GM21723 (cell line): ENCODE data around the gene EML4.
"Not testable (repeated sequence)": the region's sequence is repeated elsewhere in the genome, so short reads cannot be mapped to it uniquely, and the experiment has no call there.

ENCODE experiments used
- ATAC-seq: cut with Tn5 transposase; IDR thresholded peaks from one replicate; pipeline ENCODE4 v1.9.1; 2021; ENCODE audit warnings: mild to moderate bottlenecking, moderate library complexity; ENCODE audit not compliant: unreplicated experiment

Gene EML4

DNA sequence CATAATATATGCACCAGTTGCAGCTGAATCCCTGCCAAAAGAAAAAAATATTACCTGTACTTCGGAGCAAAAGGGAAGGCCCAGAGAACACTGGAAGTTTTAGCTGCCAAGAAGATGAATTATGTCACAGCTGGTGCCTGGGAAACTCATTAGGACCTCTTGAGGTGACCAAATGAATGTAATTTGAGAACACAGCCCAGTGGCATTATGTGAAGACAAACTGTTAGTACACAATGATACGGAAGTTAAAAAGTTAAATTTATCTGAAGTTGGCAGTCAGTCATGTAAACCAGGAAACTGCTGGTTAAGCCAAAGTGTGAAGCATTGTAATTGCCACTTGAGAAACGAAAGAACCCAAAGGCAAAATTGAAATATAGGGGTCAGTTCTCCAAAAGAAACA, 80.7 kb downstream of the EML4 start:
- no peak for ATAC-seq

DNA sequence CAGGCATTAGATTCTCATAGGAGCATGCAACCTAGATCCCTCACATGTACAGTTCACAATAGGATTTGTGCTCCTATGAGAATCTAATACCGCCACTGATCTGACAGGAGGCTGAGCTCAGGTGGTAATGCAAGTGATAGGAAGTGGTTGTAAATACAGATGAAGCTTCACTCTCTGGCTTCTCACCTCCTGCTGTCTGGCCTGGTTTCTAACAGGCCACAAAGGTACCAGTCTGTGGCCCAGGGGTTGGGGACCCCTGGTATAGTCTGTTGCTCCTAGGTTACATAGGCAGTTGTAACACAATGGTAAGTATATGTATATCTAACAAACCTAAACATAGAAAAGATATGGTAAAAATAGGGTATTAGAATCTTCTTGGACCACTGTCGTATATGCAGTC, 81.8 kb downstream of the EML4 start:
- no peak for ATAC-seq

- ATAC-seq = no peak
Observed at GRCh38 chr2:42252464-42252863, 83.3 kb downstream of the EML4 start.

DNA sequence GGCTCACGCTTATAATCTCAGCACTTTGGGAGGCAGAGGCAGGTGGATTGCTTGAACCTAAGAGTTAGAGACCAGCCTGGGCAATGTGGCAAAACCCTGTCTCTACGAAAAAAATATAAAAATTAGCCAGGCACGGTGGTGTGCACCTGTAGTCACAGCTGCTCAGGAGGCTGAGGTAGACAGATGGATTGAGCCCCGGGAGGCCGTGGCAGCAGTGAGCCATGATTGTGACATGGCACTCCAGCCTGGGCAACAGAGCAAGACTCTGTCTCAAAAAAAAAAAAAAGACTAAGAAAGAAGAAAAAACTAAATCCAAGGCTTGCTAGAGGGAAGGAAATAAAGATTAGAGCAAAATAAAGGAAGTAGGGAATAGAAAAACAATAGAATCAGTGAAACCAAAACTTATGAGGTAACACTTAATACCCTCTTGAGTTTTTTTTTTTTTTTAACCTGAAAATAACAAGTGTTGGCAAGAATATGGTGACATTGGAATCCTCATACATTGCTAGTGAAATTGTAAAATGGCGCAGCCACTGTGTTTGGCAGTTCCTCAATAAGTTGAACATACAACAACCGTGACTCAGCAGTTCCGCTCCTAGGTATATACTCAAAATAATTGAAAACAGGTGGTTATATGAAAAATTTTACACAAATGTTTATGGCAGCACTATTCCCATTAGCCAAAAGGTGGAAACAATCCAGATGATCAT, 85.2 kb downstream of the EML4 start:
- no peak for ATAC-seq

- ATAC-seq = peak; percentile 82
Observed at GRCh38 chr2:42256505-42256904, 87.4 kb downstream of the EML4 start.

- no peak for ATAC-seq
Observed at GRCh38 chr2:42261518-42262195, 92.5 kb downstream of the EML4 start.

DNA sequence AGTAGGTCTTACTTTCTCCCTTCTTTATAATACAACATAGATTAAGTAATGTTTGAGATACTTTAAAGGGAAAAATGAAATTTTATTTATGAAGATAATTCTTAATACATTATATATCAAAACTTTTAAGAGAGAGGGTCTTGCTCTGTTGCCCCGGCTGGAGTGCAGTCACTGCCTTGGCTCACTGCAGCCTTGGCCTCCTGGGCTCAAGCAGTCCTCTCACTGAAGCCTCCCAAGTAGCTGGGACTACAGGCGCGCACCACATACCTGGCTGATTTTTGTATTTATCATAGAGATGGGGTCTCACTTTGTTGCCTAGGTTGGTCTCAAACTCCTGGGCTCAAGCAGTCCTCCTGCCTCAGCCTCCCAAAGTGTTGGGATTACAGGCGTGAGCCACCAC, 97.1 kb downstream of the EML4 start:
- no peak for ATAC-seq

DNA sequence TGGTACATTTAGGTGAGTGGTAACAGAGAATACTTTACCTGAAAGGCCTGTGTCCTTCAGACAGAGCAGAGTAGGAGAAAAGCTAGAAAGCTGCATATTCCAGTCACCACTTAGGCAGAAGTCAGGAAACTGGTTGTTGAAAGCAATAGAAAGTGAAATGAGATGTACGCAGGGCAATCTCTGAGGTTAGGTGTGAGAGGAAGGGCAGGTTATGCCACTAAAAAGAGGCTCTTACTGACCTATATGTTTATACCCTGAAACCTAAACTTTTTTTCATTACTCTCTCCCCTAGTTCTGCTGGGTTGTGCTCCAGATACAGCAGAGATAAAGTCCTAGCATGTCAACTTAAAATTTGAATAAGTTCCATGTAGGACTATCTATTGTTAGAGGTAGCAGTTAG, 98.4 kb downstream of the EML4 start:
- no peak for ATAC-seq

DNA sequence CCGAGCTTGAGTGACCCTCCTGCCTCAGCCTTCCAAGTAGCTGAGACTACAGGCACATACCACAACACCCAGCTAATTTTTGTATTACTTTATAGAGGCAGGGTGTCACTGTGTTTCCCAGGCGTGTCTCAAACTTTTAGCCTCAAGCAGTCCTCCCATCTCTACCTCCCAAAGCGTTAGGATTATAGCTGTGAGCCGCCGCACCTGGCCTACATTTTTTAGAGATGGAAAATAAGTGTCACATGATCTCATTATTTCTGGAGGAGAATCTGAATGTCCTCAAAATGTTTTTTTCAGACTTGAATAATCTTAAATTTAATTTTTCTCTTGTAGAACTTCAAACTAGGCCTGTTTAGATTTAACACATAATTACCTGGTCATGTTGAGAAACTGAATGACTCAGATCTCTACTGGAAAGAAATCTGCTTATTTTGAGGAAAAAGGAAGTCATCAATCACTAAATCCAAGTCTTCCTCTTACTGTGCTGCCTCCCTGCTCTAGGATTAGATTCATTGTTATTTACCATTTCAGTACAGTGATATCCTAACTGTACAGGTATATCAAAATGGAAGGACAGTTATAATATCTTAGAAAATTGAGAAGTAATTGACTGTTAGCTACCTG, 99.5 kb downstream of the EML4 start:
- no peak for ATAC-seq

GRCh38 chr2:42270757-42271156, 101.6 kb downstream of the EML4 start:
- no peak for ATAC-seq

DNA sequence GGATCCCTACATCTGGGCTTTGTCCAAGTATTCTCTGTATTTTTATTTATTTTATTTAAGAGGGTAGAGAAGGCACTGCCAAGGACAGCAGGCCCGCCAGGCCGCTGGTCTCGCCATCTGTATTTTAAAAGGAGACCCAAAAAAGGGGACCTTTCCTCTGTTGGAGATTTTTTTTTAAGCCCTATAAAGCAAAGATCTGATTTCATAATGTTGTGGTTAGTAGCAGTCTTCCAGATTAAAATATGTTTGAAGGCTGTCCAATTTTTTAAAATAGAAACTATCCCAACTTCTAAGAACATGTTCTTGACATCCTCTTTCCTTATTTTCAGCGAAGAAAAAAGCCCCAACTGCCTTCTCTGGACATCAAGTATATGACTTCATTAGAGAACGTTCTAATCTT, 102.1 kb downstream of the EML4 start:
- ATAC-seq = not testable (repeated sequence)

- no peak for ATAC-seq
Observed at GRCh38 chr2:42274863-42275262, 105.7 kb downstream of the EML4 start.

DNA sequence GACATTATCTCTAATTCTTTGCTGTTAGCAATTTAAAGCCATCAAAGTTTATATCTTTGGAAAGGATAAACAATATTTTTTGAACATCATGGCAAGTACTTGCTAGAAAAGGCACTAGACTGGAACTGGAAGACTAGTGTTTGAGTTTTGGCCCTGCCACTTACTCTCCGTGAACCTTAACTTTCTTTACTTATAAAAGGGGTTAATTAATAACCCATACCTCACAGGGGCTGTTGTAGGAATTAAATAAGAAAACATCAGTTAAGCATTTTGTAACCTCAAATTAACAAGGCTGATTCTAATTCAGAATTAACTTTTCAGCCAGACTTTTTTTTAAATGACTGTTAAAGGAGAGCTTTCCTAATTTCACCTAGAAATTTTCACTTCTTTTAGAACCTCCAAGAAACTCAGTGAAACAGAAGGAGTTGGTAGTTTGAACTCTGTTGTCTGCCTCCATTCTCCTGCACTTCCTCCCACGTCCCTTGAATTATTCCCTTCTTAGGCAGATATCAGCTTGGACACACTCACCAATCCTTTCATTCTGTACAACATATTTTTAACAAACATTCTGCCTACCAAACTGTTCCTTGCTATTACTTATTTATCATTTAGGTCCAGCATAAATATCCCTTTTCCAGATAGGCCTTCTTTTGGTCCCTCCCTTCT, 112.4 kb downstream of the EML4 start:
- no peak for ATAC-seq

DNA sequence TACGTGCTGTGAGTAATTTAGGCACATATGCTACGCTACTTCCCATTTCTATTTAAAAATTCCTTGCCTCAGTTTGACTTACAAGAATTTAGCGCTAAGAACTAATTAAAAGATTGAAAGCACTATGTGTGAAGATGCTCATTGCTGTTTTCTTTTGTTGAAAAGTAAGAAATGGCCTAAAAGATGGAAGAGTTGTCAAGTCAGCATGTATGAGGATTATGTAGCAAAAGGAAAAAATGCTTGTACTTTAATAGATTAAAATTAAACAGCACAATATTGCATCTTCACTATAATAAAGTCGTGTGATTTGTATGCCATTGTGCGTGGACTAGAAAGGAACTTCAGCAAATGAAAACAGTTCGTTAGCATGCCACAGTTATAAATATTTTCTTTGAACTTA, 114.9 kb downstream of the EML4 start:
- no peak for ATAC-seq

DNA sequence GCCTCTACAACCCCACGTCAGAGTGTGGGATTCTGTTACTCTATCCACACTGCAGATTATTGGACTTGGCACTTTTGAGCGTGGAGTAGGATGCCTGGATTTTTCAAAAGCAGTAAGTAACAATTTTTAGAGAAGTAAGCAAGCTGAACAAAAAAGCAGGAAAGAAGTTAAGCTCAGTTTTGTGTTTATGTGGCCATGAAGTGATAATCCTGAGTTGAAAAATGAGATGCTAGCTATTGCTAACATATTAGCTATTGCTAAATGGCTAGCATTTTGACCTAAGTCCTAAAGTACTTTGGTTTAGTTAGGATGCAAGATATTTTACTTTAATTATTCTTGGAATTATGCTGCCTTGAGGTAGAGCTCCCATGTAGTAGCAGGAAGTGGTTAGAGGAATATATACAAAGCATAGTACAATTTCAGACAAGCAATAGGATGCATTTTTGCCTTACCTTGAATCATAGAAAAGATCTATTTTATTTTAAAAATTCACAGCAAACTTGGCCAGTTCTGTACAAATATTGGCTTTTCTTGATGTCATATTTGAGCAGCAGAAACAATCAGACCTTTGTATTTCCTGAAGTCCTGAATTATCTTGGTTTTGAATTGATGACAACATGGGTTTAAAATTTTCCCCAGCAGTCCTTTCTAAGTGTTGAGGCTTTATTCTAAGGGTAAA, 117.3 kb downstream of the EML4 start:
- no peak for ATAC-seq

GRCh38 chr2:42288811-42289210, 119.7 kb downstream of the EML4 start:
- ATAC-seq = no peak

- ATAC-seq = no peak
Observed at GRCh38 chr2:42289222-42289621, 120.1 kb downstream of the EML4 start.

GRCh38 chr2:42290005-42290404, 120.9 kb downstream of the EML4 start:
- no peak for ATAC-seq

GRCh38 chr2:42293019-42293418, 123.9 kb downstream of the EML4 start:
- ATAC-seq = no peak

- ATAC-seq = no peak
Observed at GRCh38 chr2:42296226-42296625, 127.1 kb downstream of the EML4 start.

DNA sequence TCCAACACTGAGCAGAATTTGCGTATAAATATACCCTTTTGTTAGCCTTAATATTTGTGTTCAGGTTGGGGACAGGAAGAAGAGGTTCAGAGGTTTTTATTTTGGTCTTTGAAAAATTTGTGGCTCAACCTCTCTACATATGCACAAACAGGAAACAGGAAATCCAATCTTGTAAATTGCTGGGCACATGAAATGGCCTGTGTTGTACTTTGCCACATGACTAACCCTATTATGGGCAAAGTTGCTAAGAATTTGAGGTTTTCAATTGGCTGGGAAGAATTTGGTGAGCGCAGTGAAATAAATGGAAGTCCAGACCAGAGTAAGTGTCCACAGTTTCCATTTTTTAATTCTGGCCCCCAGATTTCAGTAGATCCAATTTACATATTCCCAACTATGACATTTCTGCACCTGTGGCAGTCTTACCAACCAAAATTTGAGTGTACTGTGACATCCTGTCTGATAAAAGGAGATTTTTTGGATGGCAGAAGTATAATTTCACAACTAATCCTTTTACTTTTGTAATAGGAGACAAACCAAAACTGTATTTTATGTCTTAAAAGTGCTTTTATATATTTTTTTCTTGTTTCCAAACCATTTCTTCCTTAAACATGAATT, 128.3 kb downstream of the EML4 start:
- no peak for ATAC-seq
